GM03348 (cell line): ENCODE measurements around the gene DDX41.
A peak's percentile ranks its signal among the peaks of the same experiment; 100 is the strongest.
"Not testable (repeated sequence)": the region's sequence is repeated elsewhere in the genome, so short reads cannot be mapped to it uniquely, and the experiment has no call there.

ENCODE experiments used
- DNase-seq: peaks from one replicate; pipeline ENCODE4 v3.0.0; 2012; ENCODE audit warnings: low spot score

The DDX41 gene

GRCh38 chr5:177537389-177538361, 20.9 kb upstream of the DDX41 start:
- peak; percentile 93 for DNase-seq

- DNase-seq: no peak
These were observed 19.6 kb upstream of the DDX41 start for GRCh38 chr5:177536386-177536785.

GRCh38 chr5:177535125-177535524, 18.4 kb upstream of the DDX41 start:
- DNase-seq: no peak

GRCh38 chr5:177534433-177534832, 17.7 kb upstream of the DDX41 start:
- not testable (repeated sequence) for DNase-seq

- no peak for DNase-seq
These were observed 14.6 kb upstream of the DDX41 start for GRCh38 chr5:177531209-177531940.

- no peak for DNase-seq
These were observed 13.9 kb upstream of the DDX41 start for GRCh38 chr5:177530638-177531037.

- no peak for DNase-seq
These were observed 12.8 kb upstream of the DDX41 start for GRCh38 chr5:177529247-177530203.

GRCh38 chr5:177528631-177529030, 11.9 kb upstream of the DDX41 start:
- DNase-seq: no peak

- no peak for DNase-seq
These were observed 10.8 kb upstream of the DDX41 start for GRCh38 chr5:177527595-177527994.

GRCh38 chr5:177526791-177527190, 10.0 kb upstream of the DDX41 start:
- DNase-seq: no peak

- no peak for DNase-seq
These were observed 9.4 kb upstream of the DDX41 start for GRCh38 chr5:177526191-177526590.

- no peak for DNase-seq
These were observed 8.3 kb upstream of the DDX41 start for GRCh38 chr5:177524941-177525655.

- no peak for DNase-seq
These were observed 7.8 kb upstream of the DDX41 start for GRCh38 chr5:177524539-177524900.

GRCh38 chr5:177523711-177524538, 7.2 kb upstream of the DDX41 start:
- no peak for DNase-seq

GRCh38 chr5:177520916-177521513, 4.3 kb upstream of the DDX41 start:
- no peak for DNase-seq

- no peak for DNase-seq
These were observed 3.5 kb upstream of the DDX41 start for GRCh38 chr5:177520271-177520670.

- no peak for DNase-seq
These were observed 2.9 kb upstream of the DDX41 start for GRCh38 chr5:177519463-177520235.

- no peak for DNase-seq
These were observed 1.2 kb downstream of the DDX41 start for GRCh38 chr5:177515580-177515979.

GRCh38 chr5:177514541-177514940, 2.2 kb downstream of the DDX41 start:
- no peak for DNase-seq
